Measurements from ENCODE around the gene DAZL.
"Not testable (repeated sequence)": the region's sequence is repeated elsewhere in the genome, so short reads cannot be mapped to it uniquely, and the experiment has no call there.

The DAZL gene

DNA sequence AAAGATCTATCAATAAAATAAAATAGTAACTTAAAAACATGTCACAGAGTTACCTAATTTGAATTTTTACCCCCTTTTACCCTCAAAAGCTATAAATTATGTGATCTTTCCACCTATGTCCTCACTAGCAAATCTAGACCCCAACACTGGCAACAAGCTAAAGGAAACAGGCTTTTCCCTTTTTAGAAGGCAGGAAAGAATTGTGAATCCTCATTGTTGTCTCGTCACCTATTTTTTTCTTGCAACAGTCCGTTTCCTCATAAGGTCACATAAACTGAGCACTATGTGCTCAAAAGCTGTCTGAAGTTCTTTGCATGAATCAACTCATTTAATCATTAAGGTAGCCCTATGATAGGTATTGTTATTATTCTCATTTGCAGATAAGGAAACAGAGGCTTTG is 34.6 kb upstream of the DAZL start:
- Histone ChIP-seq H3K79me2 (ENCODE audit: control insufficient read depth, insufficient read depth, low read length, poor library complexity) (no peaks in the 10 kb centered on the region), H3K4ac (ENCODE audit: low read depth, low read length) (no peak overlapping the region), H4K8ac (ENCODE audit: low read depth, low read length) (no peak overlapping the region), H4K91ac (ENCODE audit: low read depth, low read length) (no peak overlapping the region), H3K4me1 (ENCODE audit: control insufficient read depth in 1 of 2, insufficient read depth in 2 of 2, low read length in 2 of 2) (no peaks in the 10 kb centered on the region), H2AFZ (ENCODE audit: insufficient read depth, low read length, poor library complexity) (no peak overlapping the region), H2AK5ac (ENCODE audit: low read length) (no peak overlapping the region), H3K9ac (ENCODE audit: low read length) (no peak overlapping the region), H3K36me3 (ENCODE audit: control insufficient read depth in 1 of 2, insufficient read depth in 2 of 2, low read length in 2 of 2) (no peaks in the 10 kb centered on the region), H2BK12ac (ENCODE audit: low read length) (no peak overlapping the region), H3K18ac (ENCODE audit: low read length) (no peak overlapping the region), H4K12ac (ENCODE audit: low read depth, low read length) (no peak overlapping the region), H3K9me3 (ENCODE audit: insufficient read depth, low read depth, low read length) (peaks cover 3% of the 10 kb centered on the region), H3K23ac (ENCODE audit: low read length) (no peak overlapping the region), H3K79me1 (ENCODE audit: low read length) (no peaks in the 10 kb centered on the region), H3K27ac (ENCODE audit: low read depth, low read length) (no peak overlapping the region), H3K4me3 (ENCODE audit: low read depth, low read length) (no peak overlapping the region), H2BK5ac (ENCODE audit: low read depth, low read length, poor library complexity) (no peak overlapping the region), H3K27me3 (ENCODE audit: insufficient read depth, low read length) (no peaks in the 10 kb centered on the region), H2BK120ac (ENCODE audit: insufficient read depth, low read length, poor library complexity) (no peak overlapping the region), H3K4me2 (ENCODE audit: low read length) (no peak overlapping the region), H3K14ac (ENCODE audit: low read length) (no peak overlapping the region)
- no peak for DNase-seq
- WGBS (ENCODE audit: extremely low coverage, insufficient coverage, insufficient read length) = no CpG with 5 or more reads among the region's 2 CpGs

DNA sequence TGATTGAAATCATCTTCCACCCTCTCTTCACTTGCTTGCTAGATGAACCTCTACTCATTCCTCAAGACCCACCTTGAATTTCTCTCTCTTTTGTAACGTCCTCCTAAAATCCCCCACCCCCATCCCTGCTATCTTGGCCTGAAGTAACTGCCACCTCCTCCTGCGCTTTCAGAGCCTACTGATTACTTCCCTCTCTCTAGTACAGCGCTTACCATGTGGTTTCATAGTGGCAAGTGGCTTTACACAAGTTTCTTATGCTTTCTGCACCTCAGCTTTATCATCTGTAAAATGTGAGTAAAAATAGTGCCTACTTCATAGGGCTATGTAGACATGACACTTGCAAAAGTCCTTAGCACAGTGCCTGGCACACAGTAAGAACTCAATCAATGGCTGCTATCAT is 28.7 kb upstream of the DAZL start:
- Histone ChIP-seq H2AK5ac (ENCODE audit: low read length) (no peak overlapping the region), H3K4me2 (ENCODE audit: low read length) (no peak overlapping the region), H3K27me3 (ENCODE audit: insufficient read depth, low read length) (no peaks in the 10 kb centered on the region), H4K8ac (ENCODE audit: low read depth, low read length) (no peak overlapping the region), H2AFZ (ENCODE audit: insufficient read depth, low read length, poor library complexity) (no peak overlapping the region), H3K79me1 (ENCODE audit: low read length) (no peaks in the 10 kb centered on the region), H2BK120ac (ENCODE audit: insufficient read depth, low read length, poor library complexity) (no peak overlapping the region), H3K14ac (ENCODE audit: low read length) (no peak overlapping the region), H3K4ac (ENCODE audit: low read depth, low read length) (no peak overlapping the region), H3K4me3 (ENCODE audit: low read depth, low read length) (no peak overlapping the region), H3K18ac (ENCODE audit: low read length) (no peak overlapping the region), H2BK5ac (ENCODE audit: low read depth, low read length, poor library complexity) (no peak overlapping the region), H3K36me3 (ENCODE audit: control insufficient read depth in 1 of 2, insufficient read depth in 2 of 2, low read length in 2 of 2) (no peaks in the 10 kb centered on the region), H3K27ac (ENCODE audit: low read depth, low read length) (no peak overlapping the region), H3K9me3 (ENCODE audit: insufficient read depth, low read depth, low read length) (peaks cover 1% of the 10 kb centered on the region), H3K4me1 (ENCODE audit: control insufficient read depth in 1 of 2, insufficient read depth in 2 of 2, low read length in 2 of 2) (no peaks in the 10 kb centered on the region), H2BK12ac (ENCODE audit: low read length) (no peak overlapping the region), H3K79me2 (ENCODE audit: control insufficient read depth, insufficient read depth, low read length, poor library complexity) (no peaks in the 10 kb centered on the region), H4K91ac (ENCODE audit: low read depth, low read length) (no peak overlapping the region), H3K23ac (ENCODE audit: low read length) (no peak overlapping the region), H3K9ac (ENCODE audit: low read length) (no peak overlapping the region), H4K12ac (ENCODE audit: low read depth, low read length) (no peak overlapping the region)
- DNase-seq = no peak
- no CpG with 5 or more reads among the region's 3 CpGs for WGBS (ENCODE audit: extremely low coverage, insufficient coverage, insufficient read length)

DNA sequence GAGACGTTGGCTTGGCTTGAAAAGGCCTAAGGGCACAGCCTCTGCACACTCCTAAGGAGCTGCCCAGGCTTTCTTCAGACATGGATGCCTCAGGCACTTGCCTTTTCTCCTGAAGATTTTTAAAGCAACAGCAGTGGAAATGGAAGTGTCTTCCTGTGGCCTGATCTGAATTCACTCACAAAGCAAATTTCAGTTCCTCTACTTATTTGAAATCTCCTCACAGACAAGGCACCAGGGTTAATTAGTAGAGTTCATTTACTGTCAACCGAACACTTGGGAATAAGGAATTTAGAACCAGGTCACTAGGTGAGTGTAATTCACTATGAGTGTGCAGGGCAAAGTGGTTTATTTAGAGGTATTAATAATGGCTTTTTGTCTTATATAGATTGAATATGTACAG is 27.2 kb upstream of the DAZL start:
- H3K36me3 ChIP-seq (ENCODE audit: control insufficient read depth in 1 of 2, insufficient read depth in 2 of 2, low read length in 2 of 2) = no peaks in the 10 kb centered on the region
- H3K27ac ChIP-seq (ENCODE audit: low read depth, low read length) = no peak overlapping the region
- H3K14ac ChIP-seq (ENCODE audit: low read length) = no peak overlapping the region
- no peak overlapping the region for H4K8ac ChIP-seq (ENCODE audit: low read depth, low read length)
- H3K4me1 ChIP-seq (ENCODE audit: control insufficient read depth in 1 of 2, insufficient read depth in 2 of 2, low read length in 2 of 2) = no peaks in the 10 kb centered on the region
- DNase-seq = peak; percentile 28 to 59
- H3K4me2 ChIP-seq (ENCODE audit: low read length) = no peak overlapping the region
- H4K91ac ChIP-seq (ENCODE audit: low read depth, low read length) = no peak overlapping the region
- no peak overlapping the region for H2BK120ac ChIP-seq (ENCODE audit: insufficient read depth, low read length, poor library complexity)
- no peak overlapping the region for H4K12ac ChIP-seq (ENCODE audit: low read depth, low read length)
- H2AFZ ChIP-seq (ENCODE audit: insufficient read depth, low read length, poor library complexity) = no peak overlapping the region
- WGBS (ENCODE audit: extremely low coverage, insufficient coverage, insufficient read length) = no CpG with 5 or more reads among the region's 2 CpGs
- H3K79me2 ChIP-seq (ENCODE audit: control insufficient read depth, insufficient read depth, low read length, poor library complexity) = no peaks in the 10 kb centered on the region
- no peaks in the 10 kb centered on the region for H3K27me3 ChIP-seq (ENCODE audit: insufficient read depth, low read length)
- no peak overlapping the region for H2BK12ac ChIP-seq (ENCODE audit: low read length)
- H3K23ac ChIP-seq (ENCODE audit: low read length) = no peak overlapping the region
- no peaks in the 10 kb centered on the region for H3K9me3 ChIP-seq (ENCODE audit: insufficient read depth, low read depth, low read length)
- H3K4ac ChIP-seq (ENCODE audit: low read depth, low read length) = no peak overlapping the region
- no peak overlapping the region for H3K9ac ChIP-seq (ENCODE audit: low read length)
- no peaks in the 10 kb centered on the region for H3K79me1 ChIP-seq (ENCODE audit: low read length)
- H3K4me3 ChIP-seq (ENCODE audit: low read depth, low read length) = no peak overlapping the region
- no peak overlapping the region for H2BK5ac ChIP-seq (ENCODE audit: low read depth, low read length, poor library complexity)
- no peak overlapping the region for H2AK5ac ChIP-seq (ENCODE audit: low read length)
- H3K18ac ChIP-seq (ENCODE audit: low read length) = no peak overlapping the region

DNA sequence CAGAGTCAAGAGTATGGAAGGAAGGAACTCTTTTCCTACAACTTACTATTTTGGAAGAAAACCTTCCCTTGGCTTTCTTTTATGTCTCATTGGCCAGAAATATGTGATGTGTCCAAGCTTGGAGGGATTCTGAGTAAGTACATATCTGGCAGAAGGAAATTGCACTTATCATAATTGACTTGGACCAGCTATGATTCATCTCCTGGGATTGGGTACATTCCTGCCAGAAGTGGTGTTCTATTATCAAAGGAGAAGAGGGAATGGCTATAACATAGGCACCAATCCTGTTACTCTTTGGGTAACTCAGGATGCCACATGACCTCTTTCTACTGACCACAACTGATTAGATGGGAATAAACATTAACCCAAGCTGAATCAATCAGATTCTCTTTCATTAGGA is 13.5 kb upstream of the DAZL start:
- no peaks in the 10 kb centered on the region for H3K79me1 ChIP-seq (ENCODE audit: low read length)
- H3K18ac ChIP-seq (ENCODE audit: low read length) = no peak overlapping the region
- no peak overlapping the region for H3K4me2 ChIP-seq (ENCODE audit: low read length)
- no peak overlapping the region for H2AK5ac ChIP-seq (ENCODE audit: low read length)
- H3K23ac ChIP-seq (ENCODE audit: low read length) = no peak overlapping the region
- no peak overlapping the region for H2AFZ ChIP-seq (ENCODE audit: insufficient read depth, low read length, poor library complexity)
- DNase-seq = peak in 1 of 2 donors; percentile 35
- no peaks in the 10 kb centered on the region for H3K27me3 ChIP-seq (ENCODE audit: insufficient read depth, low read length)
- no peak overlapping the region for H4K91ac ChIP-seq (ENCODE audit: low read depth, low read length)
- H2BK120ac ChIP-seq (ENCODE audit: insufficient read depth, low read length, poor library complexity) = no peak overlapping the region
- H3K4me1 ChIP-seq (ENCODE audit: control insufficient read depth in 1 of 2, insufficient read depth in 2 of 2, low read length in 2 of 2) = no peaks in the 10 kb centered on the region
- H3K79me2 ChIP-seq (ENCODE audit: control insufficient read depth, insufficient read depth, low read length, poor library complexity) = no peaks in the 10 kb centered on the region
- H3K9ac ChIP-seq (ENCODE audit: low read length) = no peak overlapping the region
- H3K9me3 ChIP-seq (ENCODE audit: insufficient read depth, low read depth, low read length) = peaks cover 5% of the 10 kb centered on the region
- H3K4ac ChIP-seq (ENCODE audit: low read depth, low read length) = no peak overlapping the region
- no peak overlapping the region for H3K14ac ChIP-seq (ENCODE audit: low read length)
- no peaks in the 10 kb centered on the region for H3K36me3 ChIP-seq (ENCODE audit: control insufficient read depth in 1 of 2, insufficient read depth in 2 of 2, low read length in 2 of 2)
- H2BK12ac ChIP-seq (ENCODE audit: low read length) = no peak overlapping the region
- H3K4me3 ChIP-seq (ENCODE audit: low read depth, low read length) = no peak overlapping the region
- no peak overlapping the region for H4K8ac ChIP-seq (ENCODE audit: low read depth, low read length)
- no peak overlapping the region for H3K27ac ChIP-seq (ENCODE audit: low read depth, low read length)
- no peak overlapping the region for H2BK5ac ChIP-seq (ENCODE audit: low read depth, low read length, poor library complexity)
- no peak overlapping the region for H4K12ac ChIP-seq (ENCODE audit: low read depth, low read length)

DNA sequence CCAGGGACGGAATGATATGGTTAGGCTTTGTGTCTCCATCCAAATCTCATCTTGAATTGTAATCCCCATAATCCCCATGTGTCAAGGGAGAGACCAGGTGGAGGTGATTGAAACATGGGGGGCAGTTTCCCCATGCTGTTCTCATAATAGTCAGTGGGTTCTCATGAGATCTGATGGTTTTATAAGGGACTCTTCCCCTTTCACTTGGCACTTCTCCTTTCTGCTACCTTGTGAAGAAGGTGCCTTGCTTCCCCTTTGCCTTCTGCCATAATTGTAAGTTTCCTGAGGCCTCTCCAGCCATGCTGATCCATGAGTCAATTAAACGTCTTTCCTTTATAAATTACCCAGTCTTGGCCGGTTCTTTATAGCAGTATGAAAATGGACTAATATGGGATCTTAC is 11.9 kb upstream of the DAZL start:
- H3K4me1 ChIP-seq (ENCODE audit: control insufficient read depth in 1 of 2, insufficient read depth in 2 of 2, low read length in 2 of 2); H4K12ac ChIP-seq (ENCODE audit: low read depth, low read length); H3K79me1 ChIP-seq (ENCODE audit: low read length); H3K4me3 ChIP-seq (ENCODE audit: low read depth, low read length); H3K18ac ChIP-seq (ENCODE audit: low read length); H2BK12ac ChIP-seq (ENCODE audit: low read length); H2BK5ac ChIP-seq (ENCODE audit: low read depth, low read length, poor library complexity); H3K4ac ChIP-seq (ENCODE audit: low read depth, low read length); H3K27me3 ChIP-seq (ENCODE audit: insufficient read depth, low read length); H3K9ac ChIP-seq (ENCODE audit: low read length); DNase-seq; H3K14ac ChIP-seq (ENCODE audit: low read length); H4K91ac ChIP-seq (ENCODE audit: low read depth, low read length); H3K4me2 ChIP-seq (ENCODE audit: low read length); H3K36me3 ChIP-seq (ENCODE audit: control insufficient read depth in 1 of 2, insufficient read depth in 2 of 2, low read length in 2 of 2); H2AFZ ChIP-seq (ENCODE audit: insufficient read depth, low read length, poor library complexity); H3K23ac ChIP-seq (ENCODE audit: low read length); H3K79me2 ChIP-seq (ENCODE audit: control insufficient read depth, insufficient read depth, low read length, poor library complexity); H3K27ac ChIP-seq (ENCODE audit: low read depth, low read length); H3K9me3 ChIP-seq (ENCODE audit: insufficient read depth, low read depth, low read length); H2BK120ac ChIP-seq (ENCODE audit: insufficient read depth, low read length, poor library complexity); H4K8ac ChIP-seq (ENCODE audit: low read depth, low read length); H2AK5ac ChIP-seq (ENCODE audit: low read length): not testable (repeated sequence)
- WGBS (ENCODE audit: extremely low coverage, insufficient coverage, insufficient read length) = no CpG with 5 or more reads among the region's 3 CpGs

Data from trophoblast cell (in vitro differentiated cells and primary cell).